Measurements from ENCODE around the gene TRAPPC3.
"Not testable (repeated sequence)": the region's sequence is repeated elsewhere in the genome, so short reads cannot be mapped to it uniquely, and the experiment has no call there.

The TRAPPC3 gene

GRCh38 chr1:36149237-36149972 is at the start of gene TRAPPC3:
TRAPPC3 (minus strand) TSS chr1:36149486; CDS start chr1:36149378, 108 bp downstream.
- DNase-seq = peak; percentile 100

DNA sequence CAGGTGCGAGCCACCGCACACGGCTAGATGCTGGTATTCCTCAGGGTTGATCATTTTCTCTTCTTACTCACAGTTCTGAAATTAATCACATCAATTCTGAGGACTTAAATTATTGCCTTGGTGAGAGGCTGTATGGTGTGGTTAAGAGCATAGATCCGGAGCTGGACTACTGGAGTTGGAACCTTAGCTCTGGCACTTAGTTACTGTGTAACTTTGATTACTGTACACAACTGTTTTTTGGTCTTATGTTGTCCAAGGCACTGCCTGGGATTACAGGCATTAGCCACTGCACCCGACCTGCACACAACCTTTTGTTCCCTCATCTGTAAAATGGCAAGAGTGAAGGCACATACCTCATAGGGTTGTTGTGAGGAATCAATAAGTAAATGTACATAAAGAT is 49.4 kb upstream of the TRAPPC3 start:
- no peak for DNase-seq

- not testable (repeated sequence) for DNase-seq
Measured at GRCh38 chr1:36196805-36197204, 47.5 kb upstream of the TRAPPC3 start.

DNA sequence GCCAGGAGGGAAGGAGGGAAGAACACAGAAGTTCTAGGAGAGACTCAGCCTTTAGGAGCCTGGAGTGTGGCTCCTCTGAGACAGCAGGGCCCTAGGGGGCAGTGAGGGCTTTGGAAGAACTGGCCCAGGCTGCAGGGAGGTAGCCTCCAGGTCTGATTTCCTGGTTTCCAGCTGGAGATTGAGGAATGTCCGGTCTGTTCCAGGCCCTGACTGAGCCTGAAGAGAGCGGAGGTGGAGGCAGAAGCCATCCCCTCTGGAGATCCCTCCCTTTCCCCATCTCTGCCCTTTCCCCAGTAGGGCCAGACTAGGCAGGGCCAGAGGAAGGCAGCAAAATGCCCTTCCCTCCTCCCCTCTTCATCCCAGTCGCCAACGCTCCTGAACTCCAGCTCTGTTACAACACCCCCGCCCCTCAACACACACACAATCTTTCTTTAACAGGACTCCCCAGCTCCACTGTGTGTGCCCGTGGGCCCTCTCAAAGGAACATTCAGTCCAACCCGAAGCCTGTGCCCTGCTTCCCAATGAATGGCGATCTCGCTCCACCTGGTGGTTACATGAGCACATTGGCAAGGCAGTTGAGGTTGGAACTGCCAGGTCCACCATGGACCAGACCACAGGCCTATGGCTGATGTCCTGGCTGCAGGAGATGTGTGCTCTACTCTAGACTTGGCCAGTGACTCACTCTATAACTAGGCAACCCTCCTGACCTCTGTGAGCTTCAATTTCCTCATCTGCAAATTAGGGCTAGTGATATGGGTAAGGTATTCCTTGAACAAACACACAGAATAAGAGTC is 38.7 kb upstream of the TRAPPC3 start:
- DNase-seq = peak; percentile 80

- DNase-seq = no peak
Measured at GRCh38 chr1:36183309-36183856, 34.1 kb upstream of the TRAPPC3 start.

GRCh38 chr1:36182734-36183133 is 33.4 kb upstream of the TRAPPC3 start:
- DNase-seq = no peak

DNA sequence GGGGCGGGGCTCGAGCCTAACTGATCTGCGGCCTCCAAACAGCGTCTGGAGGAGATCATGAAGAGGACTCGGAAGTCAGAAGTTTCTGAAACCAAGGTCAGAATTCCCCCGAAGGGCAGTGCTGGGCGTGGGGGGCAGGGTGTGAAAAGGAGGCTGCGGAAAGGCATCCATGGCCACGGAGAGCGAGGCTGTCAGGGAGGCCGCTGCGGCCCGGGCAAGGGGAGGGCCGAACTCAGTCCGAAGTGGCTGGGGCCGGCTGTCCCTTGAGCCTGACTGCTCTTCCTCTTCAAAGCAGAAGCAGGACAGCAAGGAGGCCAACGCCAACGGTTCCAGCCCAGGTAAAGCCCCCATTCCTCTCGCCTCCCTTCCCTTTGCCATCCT is 29.9 kb upstream of the TRAPPC3 start:
- no peak for DNase-seq

DNA sequence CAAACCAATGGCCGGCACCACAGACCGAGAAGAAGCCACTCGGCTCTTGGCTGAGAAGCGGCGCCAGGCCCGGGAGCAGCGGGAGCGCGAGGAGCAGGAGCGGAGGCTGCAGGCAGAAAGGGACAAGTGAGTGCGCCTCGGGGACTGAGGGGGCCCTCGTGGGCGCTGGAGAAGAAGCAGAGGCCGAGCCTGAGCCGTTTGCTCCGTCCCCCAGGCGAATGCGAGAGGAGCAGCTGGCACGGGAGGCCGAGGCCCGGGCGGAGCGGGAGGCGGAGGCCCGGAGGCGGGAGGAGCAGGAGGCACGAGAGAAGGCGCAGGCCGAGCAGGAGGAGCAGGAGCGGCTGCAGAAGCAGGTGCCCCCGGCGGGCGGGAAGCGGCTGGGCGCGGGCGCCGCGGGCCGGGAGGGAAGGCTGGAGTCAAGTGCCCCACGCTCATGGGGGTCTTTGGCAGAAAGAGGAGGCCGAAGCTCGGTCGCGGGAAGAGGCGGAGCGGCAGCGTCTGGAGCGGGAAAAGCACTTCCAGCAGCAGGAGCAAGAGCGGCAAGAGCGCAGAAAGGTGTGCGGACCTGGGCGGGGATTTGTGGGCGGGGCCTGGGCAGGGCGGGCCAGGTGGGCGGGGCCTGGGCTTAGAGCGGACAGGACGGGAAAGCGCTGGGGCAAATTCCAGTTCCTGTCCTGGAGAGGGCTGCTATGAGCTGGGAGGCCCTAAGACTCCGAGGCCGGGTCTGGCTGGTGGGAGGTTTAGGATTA is 29.4 kb upstream of the TRAPPC3 start:
- DNase-seq = no peak

DNA sequence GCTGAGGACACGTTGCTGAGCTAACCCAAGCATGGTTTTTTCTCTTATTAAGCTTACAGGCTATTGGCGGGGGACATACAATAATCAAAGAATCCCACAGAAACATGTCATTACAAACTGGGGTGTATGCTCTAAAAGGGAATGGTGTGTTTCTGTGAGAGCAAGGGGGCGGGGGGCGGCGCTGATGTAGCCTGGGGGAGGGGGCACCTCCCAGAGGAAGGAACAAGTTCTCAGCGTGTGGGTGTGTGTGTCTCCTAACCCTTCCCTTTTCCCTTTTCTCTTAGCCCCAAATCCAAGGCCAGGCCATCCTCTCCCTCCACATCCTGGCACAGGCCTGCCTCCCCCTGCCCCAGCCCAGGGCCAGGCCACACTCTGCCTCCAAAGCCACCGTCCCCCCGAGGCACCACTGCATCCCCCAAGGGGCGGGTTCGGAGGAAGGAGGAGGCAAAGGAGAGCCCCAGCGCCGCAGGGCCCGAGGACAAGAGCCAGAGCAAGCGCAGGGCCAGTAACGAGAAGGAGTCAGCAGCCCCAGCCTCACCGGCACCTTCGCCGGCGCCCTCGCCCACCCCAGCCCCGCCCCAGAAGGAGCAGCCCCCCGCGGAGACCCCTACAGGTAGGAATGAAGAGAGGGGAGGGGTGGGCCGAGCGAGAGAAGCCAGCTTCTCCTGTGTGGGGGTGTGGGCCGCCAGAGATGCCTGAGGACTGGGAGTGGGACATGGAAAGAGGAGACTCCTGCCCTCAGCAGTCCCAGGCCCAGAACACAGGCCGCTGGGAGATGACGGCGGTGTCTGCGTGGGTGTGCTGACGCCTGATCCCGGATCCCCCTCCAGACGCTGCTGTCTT is 28.5 kb upstream of the TRAPPC3 start:
- no peak for DNase-seq

- no peak for DNase-seq
Measured at GRCh38 chr1:36176106-36176949, 27.0 kb upstream of the TRAPPC3 start.

GRCh38 chr1:36175137-36176095 is 26.1 kb upstream of the TRAPPC3 start:
- no peak for DNase-seq

DNA sequence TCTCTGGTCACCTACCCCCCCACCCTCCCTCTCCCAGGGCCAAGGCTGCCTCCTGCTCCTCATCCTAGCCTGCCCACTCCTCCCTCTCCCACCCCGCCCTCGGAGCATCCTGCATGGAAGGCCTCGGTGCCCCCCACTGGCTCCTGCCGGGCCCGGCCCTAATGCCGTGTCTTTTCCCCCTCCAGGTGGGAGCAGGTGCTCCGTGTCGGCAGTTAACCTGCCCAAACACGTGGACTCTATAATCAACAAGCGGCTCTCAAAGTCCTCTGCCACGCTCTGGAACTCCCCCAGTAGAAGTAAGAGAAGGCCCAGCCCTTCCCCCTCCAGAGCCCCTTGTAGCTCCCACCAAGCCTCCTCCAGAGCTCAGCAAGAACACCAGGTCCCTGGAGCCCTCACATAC is 25.4 kb upstream of the TRAPPC3 start:
- no peak for DNase-seq

- DNase-seq = no peak
Measured at GRCh38 chr1:36172983-36173382, 23.7 kb upstream of the TRAPPC3 start.

DNA sequence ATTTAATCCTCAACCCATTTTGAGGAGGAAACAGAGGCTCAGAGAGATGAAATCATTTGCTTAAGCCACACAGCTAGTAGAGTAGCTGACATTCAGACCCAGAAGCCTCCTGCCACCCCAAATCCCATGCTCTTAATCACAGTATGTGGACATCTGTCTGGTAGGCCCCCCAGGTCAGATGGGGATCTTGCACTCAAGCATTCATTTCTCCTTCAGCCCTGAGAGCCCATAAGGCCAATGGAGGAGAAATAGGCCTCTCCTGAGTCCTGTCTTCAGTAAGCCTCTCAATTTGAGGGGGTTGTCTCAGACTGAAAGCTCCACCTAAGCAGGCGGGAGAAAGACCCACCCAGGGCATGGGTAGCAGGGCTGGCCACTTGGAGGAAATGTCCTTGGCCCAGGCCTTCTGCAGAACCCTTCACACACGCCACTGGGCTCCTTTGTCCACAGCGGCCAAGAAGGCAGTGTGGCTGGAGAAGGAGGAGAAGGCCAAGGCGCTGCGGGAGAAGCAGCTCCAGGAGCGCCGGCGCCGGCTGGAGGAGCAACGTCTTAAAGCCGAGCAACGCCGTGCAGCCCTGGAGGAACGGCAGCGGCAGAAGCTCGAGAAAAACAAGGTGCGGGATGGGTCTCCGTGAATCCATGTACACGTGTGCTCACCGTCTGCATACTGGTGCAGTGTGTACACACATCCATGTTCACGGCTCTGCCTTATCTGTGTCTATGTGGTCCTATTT is 22.9 kb upstream of the TRAPPC3 start:
- no peak for DNase-seq

- DNase-seq = no peak
Measured at GRCh38 chr1:36170643-36171412, 21.5 kb upstream of the TRAPPC3 start.

- DNase-seq = no peak
Measured at GRCh38 chr1:36168514-36168913, 19.2 kb upstream of the TRAPPC3 start.

- DNase-seq = no peak
Measured at GRCh38 chr1:36166938-36167905, 17.9 kb upstream of the TRAPPC3 start.
